MM.1S (cell line): ENCODE data around the gene DUSP19.

ENCODE experiments used
- DNase-seq: peaks from one replicate; pipeline ENCODE4 v3.0.0-alpha.2; 2015
- H2AFZ ChIP-seq: fragments of 300-600 bp; sonication (generic); 2 replicates; pipeline ENCODE4 v1.6.0; 2016; ENCODE audit warnings: antibody characterized with exemption, low read length
- H3F3A ChIP-seq: fragments of 300-600 bp; sonication (generic); 2 replicates; pipeline ENCODE4 v1.6.1; 2016; ENCODE audit warnings: mild to moderate bottlenecking, antibody characterized with exemption, low read length, moderate library complexity, mixed read lengths; ENCODE audit not compliant: insufficient read depth
- H3K27ac ChIP-seq: fragments of 300-600 bp; sonication (generic); 2 replicates; pipeline ENCODE4 v1.5.1; 2016; ENCODE audit warnings: mild to moderate bottlenecking, low read length
- H3K27me3 ChIP-seq: fragments of 300-600 bp; sonication (generic); replicated peaks from 2 replicates; pipeline ENCODE4 v1.6.0; 2016; ENCODE audit warnings: low read length; ENCODE audit not compliant: insufficient read depth
- H3K36me3 ChIP-seq: fragments of 300-600 bp; sonication (generic); replicated peaks from 2 replicates; pipeline ENCODE4 v1.6.1; 2016; ENCODE audit warnings: mild to moderate bottlenecking, low read length, mixed read lengths; ENCODE audit not compliant: insufficient read depth
- H3K4me1 ChIP-seq: fragments of 300-600 bp; sonication (generic); 2 replicates; pipeline ENCODE4 v1.6.1; 2016; ENCODE audit warnings: low read length, mixed read lengths
- H3K4me2 ChIP-seq: fragments of 300-600 bp; sonication (generic); 2 replicates; pipeline ENCODE4 v1.6.0; 2016; ENCODE audit warnings: low read depth, low read length
- H3K4me3 ChIP-seq: fragments of 300-600 bp; sonication (generic); 2 replicates; pipeline ENCODE4 v1.5.1; 2016; ENCODE audit warnings: low read length, mixed read lengths
- H3K79me2 ChIP-seq: fragments of 300-600 bp; sonication (generic); 2 replicates; pipeline ENCODE4 v1.6.1; 2016; ENCODE audit warnings: mixed run types, low read length, mixed read lengths
- H3K9ac ChIP-seq: fragments of 300-600 bp; sonication (generic); 2 replicates; pipeline ENCODE4 v1.6.1; 2016; ENCODE audit warnings: low read length, mixed read lengths
- H3K9me2 ChIP-seq: fragments of 300-600 bp; sonication (generic); replicated peaks from 2 replicates; pipeline ENCODE4 v1.6.1; 2016; ENCODE audit warnings: mild to moderate bottlenecking, low read length, mixed read lengths; ENCODE audit not compliant: insufficient read depth
- H3K9me3 ChIP-seq: fragments of 300-600 bp; sonication (generic); replicated peaks from 2 replicates; pipeline ENCODE4 v1.6.1; 2016; ENCODE audit warnings: mild to moderate bottlenecking, low read length, mixed read lengths; ENCODE audit not compliant: insufficient read depth
- H4K20me1 ChIP-seq: fragments of 300-600 bp; sonication (generic); 2 replicates; pipeline ENCODE4 v1.6.1; 2016; ENCODE audit warnings: mild to moderate bottlenecking, low read length, moderate library complexity, mixed read lengths; ENCODE audit not compliant: insufficient read depth
- EZH2 ChIP-seq: fragments of 300-600 bp; sonication (generic); optimal IDR thresholded peaks from 2 replicates; pipeline ENCODE3; 2017; ENCODE audit warnings: low read depth, mild to moderate bottlenecking, antibody characterized with exemption, low read length, mixed read lengths
- EZH2phosphoT487 ChIP-seq: fragments of 300-600 bp; sonication (generic); IDR thresholded peaks from 2 replicates; pipeline ENCODE4 v1.6.1; 2018; ENCODE audit warnings: antibody characterized with exemption, low read length
- TF ChIP-seq, protein P1 (sequence below): fragments of 300-600 bp; sonication (generic); IDR thresholded peaks from 2 replicates; pipeline ENCODE4 v1.5.1; 2016; ENCODE audit warnings: antibody characterized with exemption, low read length, mixed read lengths

DUSP19 gene

DNA sequence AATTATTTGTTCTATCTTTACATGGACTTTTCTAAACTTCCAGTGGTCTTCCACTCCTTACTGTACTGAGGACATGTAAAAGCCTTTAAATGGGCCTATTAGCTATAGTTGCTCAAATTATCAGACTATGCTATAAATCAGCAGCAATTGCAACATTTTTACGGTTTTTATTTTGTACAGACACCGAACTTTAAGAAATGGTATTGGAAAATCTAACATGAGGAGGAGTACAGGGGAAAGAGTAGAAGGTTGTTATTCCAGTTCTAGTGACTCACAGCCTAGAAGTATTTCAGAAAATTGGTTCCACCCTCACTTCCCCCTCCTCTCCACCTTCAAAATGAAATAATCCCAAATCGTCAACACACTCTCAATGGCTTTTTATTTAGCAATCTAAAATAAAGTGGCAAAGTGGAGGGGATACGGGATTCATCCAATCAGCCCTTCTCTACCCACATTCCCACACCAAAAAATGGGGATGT lies 41.4 kb upstream of the DUSP19 start:
- Histone ChIP-seq H3K9me2 (no peaks in the 10 kb centered on the region), H4K20me1 (peaks cover 19% of the 10 kb centered on the region), H3K36me3 (no peaks in the 10 kb centered on the region), H3F3A (peaks cover 9% of the 10 kb centered on the region; the same call in 1 of the 2 replicates), H3K9ac (no peak overlapping the region), H3K27ac (no peak overlapping the region), H2AFZ (no peak overlapping the region), H3K4me1 (peaks cover 7% of the 10 kb centered on the region), H3K9me3 (no peaks in the 10 kb centered on the region), H3K27me3 (peaks cover 89% of the 10 kb centered on the region), H3K79me2 (no peaks in the 10 kb centered on the region), H3K4me2 (peak overlapping the region; percentile 77), H3K4me3 (peak overlapping the region; percentile 57; the same call in 1 of the 2 replicates)
- no peak for DNase-seq
- TF ChIP-seq, protein P1, sequence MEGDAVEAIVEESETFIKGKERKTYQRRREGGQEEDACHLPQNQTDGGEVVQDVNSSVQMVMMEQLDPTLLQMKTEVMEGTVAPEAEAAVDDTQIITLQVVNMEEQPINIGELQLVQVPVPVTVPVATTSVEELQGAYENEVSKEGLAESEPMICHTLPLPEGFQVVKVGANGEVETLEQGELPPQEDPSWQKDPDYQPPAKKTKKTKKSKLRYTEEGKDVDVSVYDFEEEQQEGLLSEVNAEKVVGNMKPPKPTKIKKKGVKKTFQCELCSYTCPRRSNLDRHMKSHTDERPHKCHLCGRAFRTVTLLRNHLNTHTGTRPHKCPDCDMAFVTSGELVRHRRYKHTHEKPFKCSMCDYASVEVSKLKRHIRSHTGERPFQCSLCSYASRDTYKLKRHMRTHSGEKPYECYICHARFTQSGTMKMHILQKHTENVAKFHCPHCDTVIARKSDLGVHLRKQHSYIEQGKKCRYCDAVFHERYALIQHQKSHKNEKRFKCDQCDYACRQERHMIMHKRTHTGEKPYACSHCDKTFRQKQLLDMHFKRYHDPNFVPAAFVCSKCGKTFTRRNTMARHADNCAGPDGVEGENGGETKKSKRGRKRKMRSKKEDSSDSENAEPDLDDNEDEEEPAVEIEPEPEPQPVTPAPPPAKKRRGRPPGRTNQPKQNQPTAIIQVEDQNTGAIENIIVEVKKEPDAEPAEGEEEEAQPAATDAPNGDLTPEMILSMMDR: no peak
- TF ChIP-seq EZH2phosphoT487: no peak; the same call in 1 of the 2 replicates
- TF ChIP-seq EZH2: no peak

DNA sequence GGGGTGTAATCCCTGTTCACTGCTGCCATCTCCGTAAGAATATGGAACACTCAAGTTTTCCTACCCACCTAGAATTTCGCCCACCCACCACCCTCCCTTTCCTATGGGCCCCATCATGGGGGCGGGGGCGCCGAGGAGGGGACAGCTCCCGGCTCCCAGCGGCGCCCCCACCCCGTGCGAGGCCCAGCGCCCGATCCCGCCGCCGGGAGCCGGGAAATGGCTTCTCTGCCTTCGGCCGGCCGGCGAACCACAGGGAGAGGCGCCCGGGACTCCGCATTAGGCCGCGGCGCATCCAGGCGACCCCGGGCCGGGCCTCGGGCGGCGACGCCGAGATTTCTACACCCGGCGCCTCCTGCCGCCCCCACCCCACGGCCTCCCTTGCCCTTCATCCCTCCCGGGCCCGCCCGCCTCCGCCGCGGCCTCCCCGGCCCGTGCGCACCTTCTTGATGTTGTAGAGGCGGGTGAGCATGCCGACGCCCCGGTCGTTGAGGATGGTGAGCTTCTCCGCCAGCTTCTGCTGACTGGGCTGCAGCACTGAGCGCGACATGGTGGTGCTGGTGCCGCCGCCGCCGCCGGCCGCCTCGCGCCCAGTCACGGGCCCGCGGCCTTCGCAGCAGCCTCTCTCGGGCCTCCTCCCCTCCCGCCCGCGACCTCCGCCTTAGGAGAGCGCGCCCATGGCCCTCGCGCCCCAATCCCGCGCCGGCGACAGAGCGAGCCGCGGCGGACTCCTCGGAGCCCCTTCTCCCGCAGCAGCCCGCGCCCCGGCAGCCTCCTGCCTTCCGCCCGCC lies 40.8 kb upstream of the DUSP19 start:
- peaks cover 19% of the 10 kb centered on the region for H4K20me1 ChIP-seq
- no peaks in the 10 kb centered on the region for H3K79me2 ChIP-seq
- peaks cover 7% of the 10 kb centered on the region for H3K4me1 ChIP-seq
- H3K4me3 ChIP-seq: peak overlapping the region; percentile 57
- no peaks in the 10 kb centered on the region for H3K9me2 ChIP-seq
- TF ChIP-seq, protein P1: no peak
- TF ChIP-seq EZH2 (no peak), EZH2phosphoT487 (no peak)
- DNase-seq: peak; percentile 52
- H3K9ac ChIP-seq: no peak overlapping the region
- peaks cover 9% of the 10 kb centered on the region; the same call in 1 of the 2 replicates for H3F3A ChIP-seq
- no peaks in the 10 kb centered on the region for H3K36me3 ChIP-seq
- H3K9me3 ChIP-seq: no peaks in the 10 kb centered on the region
- H3K27me3 ChIP-seq: peaks cover 89% of the 10 kb centered on the region
- H3K27ac ChIP-seq: no peak overlapping the region
- H3K4me2 ChIP-seq: peak overlapping the region; percentile 77
- peak overlapping the region; percentile 44 for H2AFZ ChIP-seq

DNA sequence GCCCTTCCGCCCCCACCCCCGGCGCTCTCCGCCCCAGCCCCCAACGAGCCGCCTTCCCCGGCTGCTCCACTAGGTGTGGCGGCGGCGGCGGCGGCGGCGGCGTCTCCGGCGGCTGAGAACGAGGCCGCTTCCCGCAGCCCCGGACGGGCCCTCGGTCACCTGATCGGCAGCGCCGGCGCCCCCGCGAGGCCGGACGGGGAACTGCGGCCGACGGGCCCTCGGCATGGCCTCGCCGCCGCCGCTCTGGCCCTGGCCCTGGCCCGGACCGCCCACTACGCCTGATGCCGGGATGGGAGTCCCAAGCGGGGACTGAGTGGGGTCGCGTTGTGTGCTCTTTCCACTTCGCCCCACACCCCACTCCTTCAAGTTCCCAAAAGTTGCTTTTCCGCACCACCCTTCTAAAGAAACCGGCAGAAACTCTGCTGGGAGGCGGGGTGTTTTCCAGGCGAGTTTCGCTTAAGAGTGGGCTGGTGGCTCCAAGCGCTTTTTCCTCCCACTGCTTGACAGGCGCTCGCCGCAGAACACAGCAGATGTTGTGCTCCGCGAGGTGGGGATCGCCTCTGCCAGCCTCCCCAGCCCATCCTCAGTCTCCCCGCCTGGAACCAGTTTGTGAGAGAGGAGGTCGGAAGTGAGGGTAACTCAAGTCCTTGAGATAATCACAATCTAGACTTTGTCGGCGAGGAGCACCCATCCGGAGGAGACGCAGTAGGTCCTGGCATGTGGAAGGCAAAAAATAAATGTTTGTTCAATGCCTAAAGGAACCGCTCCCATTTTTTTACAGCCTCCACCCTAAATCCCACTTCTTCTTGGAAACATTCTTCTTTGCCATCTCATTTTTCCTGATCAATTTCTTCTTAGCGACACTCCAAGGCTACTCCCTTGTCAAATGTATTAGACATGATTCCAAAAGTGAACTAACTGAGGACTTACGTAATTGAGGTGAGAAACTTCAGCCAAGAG lies 39.9 kb upstream of the DUSP19 start, which contains the start of gene NCKAP1:
NCKAP1 (minus strand) TSS at position 117 of the 960 bp plus-strand sequence. CDS start 358 bp downstream, outside the sequence.
- peak within 1 kb of the TSS; percentile 87 for H2AFZ ChIP-seq
- H3K4me3 ChIP-seq: peak within 1 kb of the TSS; percentile 68
- no peaks in the 10 kb centered on the region for H3K36me3 ChIP-seq
- TF ChIP-seq, protein P1: peak; percentile 63
- TF ChIP-seq EZH2: no peak
- peaks cover 7% of the 10 kb centered on the region for H3K4me1 ChIP-seq
- H3K27ac ChIP-seq: no peak within 1 kb of the TSS
- H3F3A ChIP-seq: peaks cover 9% of the 10 kb centered on the region; the same call in 1 of the 2 replicates
- peaks cover 84% of the 10 kb centered on the region for H3K27me3 ChIP-seq
- H3K9ac ChIP-seq: peak within 1 kb of the TSS; percentile 15; the same call in 1 of the 2 replicates
- peak; percentile 83 for DNase-seq
- H3K79me2 ChIP-seq: no peaks in the 10 kb centered on the region
- no peaks in the 10 kb centered on the region for H3K9me2 ChIP-seq
- H3K9me3 ChIP-seq: no peaks in the 10 kb centered on the region
- H4K20me1 ChIP-seq: peaks cover 19% of the 10 kb centered on the region
- peak within 1 kb of the TSS; percentile 97 for H3K4me2 ChIP-seq
